Measurements from ENCODE around the gene TTC12.

Gene TTC12

DNA sequence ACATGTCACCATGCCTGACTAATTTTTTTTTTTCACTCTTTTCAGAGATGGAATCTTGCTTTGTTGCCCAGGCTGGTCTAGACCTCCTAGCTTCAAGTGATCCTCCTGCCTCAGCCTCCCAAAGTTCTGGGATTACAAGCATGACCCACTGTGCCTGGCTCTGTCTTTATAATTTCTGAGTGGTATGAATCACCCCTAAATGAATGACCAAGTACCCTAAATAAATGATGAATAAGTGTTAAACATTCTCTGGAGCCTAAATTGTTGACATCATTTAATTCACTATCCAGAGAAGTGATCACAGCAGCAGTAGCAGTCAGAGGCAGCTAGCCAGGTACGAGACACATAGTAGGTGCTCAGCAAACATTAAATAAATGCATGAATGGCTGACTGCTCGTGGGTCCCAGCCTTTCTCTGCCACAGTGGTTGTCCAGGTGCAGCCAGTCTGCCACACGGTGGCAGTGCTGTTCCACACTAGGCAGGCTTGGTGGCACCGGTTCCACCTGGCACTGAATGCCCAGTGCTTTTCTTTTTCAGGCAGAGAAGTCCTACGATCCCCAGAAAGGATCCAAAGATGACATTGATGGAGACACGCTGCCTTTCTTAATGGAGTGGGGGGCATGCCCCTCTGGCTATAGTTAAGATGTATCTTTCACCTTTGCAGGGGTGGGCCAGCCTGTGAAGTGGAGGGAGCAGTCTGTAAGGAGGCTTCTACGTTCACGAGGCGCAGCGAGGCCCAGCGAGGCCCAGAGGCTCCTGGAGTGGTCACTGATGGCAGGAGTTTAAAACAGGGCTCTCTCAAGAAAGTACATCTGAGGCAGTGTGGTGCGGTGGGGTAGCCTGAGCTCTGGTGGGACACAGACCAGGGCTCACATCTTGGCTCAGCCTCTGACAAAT is 8.7 kb upstream of the TTC12 start:
- TF ChIP-seq, protein P1, sequence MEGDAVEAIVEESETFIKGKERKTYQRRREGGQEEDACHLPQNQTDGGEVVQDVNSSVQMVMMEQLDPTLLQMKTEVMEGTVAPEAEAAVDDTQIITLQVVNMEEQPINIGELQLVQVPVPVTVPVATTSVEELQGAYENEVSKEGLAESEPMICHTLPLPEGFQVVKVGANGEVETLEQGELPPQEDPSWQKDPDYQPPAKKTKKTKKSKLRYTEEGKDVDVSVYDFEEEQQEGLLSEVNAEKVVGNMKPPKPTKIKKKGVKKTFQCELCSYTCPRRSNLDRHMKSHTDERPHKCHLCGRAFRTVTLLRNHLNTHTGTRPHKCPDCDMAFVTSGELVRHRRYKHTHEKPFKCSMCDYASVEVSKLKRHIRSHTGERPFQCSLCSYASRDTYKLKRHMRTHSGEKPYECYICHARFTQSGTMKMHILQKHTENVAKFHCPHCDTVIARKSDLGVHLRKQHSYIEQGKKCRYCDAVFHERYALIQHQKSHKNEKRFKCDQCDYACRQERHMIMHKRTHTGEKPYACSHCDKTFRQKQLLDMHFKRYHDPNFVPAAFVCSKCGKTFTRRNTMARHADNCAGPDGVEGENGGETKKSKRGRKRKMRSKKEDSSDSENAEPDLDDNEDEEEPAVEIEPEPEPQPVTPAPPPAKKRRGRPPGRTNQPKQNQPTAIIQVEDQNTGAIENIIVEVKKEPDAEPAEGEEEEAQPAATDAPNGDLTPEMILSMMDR (IDR thresholded peaks at IDR 0.05; ENCODE audit: control extremely low read depth, extremely low read depth, low read depth, missing control alignments), result peak; percentile 97
- peak; percentile 61 for DNase-seq (ENCODE audit: extremely low spot score)
- CTCF ChIA-PET, result interaction anchor here (0.6 to 3.4 kb wide), 34 partner anchors 8 to 1201 kb away, joined by 3 to 70 read pairs (median 4); partner anchors contain the start of genes TTC12 and ZW10
- POLR2A ChIA-PET, result no interaction called here

DNA sequence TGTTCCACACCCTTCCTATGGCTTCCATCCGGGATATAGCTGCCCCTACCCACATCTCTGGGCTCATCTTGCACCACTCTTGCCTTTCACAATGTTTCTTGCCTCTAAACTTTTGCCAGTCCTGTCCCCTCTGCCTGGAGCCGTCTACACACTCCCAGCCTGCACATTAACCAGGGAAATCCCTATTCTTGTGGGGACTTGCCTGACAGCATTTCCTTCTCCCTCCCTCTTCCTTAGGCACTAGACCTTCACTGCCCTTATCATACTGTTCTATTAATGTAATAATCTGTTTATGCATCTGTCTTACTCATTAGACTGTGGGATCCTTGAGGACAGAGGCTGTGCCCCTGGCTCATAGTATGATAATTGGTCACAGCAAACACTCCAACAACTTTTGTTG is 5.8 kb upstream of the TTC12 start:
- DNase-seq (ENCODE audit: extremely low spot score), result no peak
- ChIA-PET CTCF (no interaction called here), POLR2A (no interaction called here)
- TF ChIP-seq, protein P1 (IDR thresholded peaks at IDR 0.05; ENCODE audit: control extremely low read depth, extremely low read depth, low read depth, missing control alignments), result no peak

DNA sequence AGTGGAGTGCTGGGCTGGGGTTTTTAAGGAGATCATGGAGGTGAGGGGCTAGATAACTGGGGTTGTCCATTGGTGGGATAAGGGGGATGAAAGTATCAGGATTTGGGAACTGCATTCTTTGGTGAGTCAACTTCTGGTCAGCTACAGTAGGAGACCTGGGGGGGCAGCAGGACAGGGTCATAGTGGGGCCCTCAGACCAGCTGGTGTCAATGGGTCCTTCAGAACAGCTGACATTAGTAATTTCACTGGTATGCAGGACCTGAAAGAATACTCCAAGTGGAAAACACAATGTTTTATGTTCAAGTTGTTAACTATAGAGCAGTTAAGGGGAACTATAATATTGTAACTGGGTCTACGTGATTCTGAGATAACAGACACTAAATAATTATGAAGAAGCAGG is 2.8 kb upstream of the TTC12 start:
- CTCF ChIA-PET, result interaction anchor here (0.7 to 4.1 kb wide), 6 partner anchors 21 to 485 kb away, joined by 3 to 28 read pairs (median 3); no protein-coding TSS in a partner anchor
- POLR2A ChIA-PET, result no interaction called here
- TF ChIP-seq, protein P1 (IDR thresholded peaks at IDR 0.05; ENCODE audit: control extremely low read depth, extremely low read depth, low read depth, missing control alignments), result no peak
- no peak for DNase-seq (ENCODE audit: extremely low spot score)

DNA sequence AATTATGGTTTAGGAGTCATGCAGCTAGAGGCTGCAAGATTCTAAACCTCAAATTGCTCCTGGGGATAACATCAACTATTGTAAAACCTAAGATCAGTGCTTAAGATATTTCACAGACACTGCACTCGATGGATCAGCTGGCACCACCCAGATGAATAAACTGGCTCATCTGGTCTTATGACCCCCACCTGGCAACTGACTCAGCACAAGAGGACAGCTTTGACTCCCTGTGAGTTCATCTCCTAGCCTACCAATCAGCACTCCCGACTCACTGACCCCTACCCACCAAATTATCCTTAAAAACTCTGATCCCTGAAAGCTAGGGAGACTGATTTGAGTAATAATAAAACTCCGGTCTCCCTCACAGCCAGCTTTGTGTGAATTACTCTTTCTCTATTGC is 782 bp upstream of the TTC12 start:
- TF ChIP-seq, protein P1 (IDR thresholded peaks at IDR 0.05; ENCODE audit: control extremely low read depth, extremely low read depth, low read depth, missing control alignments), result no peak
- no peak for DNase-seq (ENCODE audit: extremely low spot score)
- POLR2A ChIA-PET, result no interaction called here
- CTCF ChIA-PET, result interaction anchor here (1.0 to 4.1 kb wide), 8 partner anchors 9 to 948 kb away, joined by 3 to 28 read pairs (median 6); partner anchors contain the start of gene DRD2

DNA sequence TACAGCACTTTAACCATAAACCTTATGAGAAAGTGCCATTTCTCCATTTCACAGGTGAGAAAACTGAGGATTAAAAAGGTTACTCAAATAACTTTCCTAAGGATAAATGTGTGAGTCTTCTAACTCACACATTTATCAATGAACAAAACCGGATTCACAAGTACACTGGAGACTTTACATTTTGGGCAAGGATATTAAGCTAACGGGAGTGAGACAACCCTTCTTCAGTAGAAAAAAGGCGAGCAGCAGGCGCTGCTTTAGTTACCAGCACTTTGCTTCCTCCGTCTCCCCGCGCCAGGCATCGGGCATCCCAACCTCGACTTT is 356 bp upstream of the TTC12 start:
- POLR2A ChIA-PET, result no interaction called here
- CTCF ChIA-PET, result interaction anchor here (0.8 to 4.1 kb wide), 8 partner anchors 8 to 947 kb away, joined by 3 to 28 read pairs (median 7); partner anchors contain the start of gene DRD2
- no peak for DNase-seq (ENCODE audit: extremely low spot score)
- TF ChIP-seq, protein P1 (IDR thresholded peaks at IDR 0.05; ENCODE audit: control extremely low read depth, extremely low read depth, low read depth, missing control alignments), result no peak

DNA sequence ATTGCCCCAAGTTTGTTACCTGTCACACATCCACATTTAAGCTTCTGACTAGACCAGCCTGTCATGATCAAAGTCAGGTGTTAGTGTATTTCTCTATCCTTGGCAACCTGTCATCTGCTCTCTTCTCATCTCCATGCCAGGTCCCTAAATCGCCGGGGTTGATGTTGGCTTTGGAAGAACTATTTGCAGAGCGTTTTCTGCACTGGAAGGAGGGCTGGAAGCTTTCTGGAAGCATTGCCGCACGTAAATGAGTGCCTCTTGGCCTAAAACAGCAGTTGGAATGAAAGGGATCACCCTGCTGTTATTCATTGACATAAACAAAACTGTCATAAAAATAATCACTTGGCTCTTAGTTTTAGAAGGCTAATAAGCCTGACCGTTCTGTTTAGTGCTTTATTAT is 1.4 kb downstream of the TTC12 start:
- no peak for DNase-seq (ENCODE audit: extremely low spot score)
- TF ChIP-seq, protein P1 (IDR thresholded peaks at IDR 0.05; ENCODE audit: control extremely low read depth, extremely low read depth, low read depth, missing control alignments), result no peak
- POLR2A ChIA-PET, result no interaction called here
- CTCF ChIA-PET, result interaction anchor here (2.6 kb wide), 1 partner anchor 18 kb away, joined by 16 read pairs; no protein-coding TSS in a partner anchor
